NCI-H1092 (cell line): ENCODE data around the gene MACF1.

ENCODE experiments used
- DNase-seq: peaks from one replicate; lab custom pipeline; 2025; lab: John Stamatoyannopoulos, UW

MACF1 gene

GRCh38 chr1:39394059-39394458 is 189.6 kb downstream of the MACF1 start:
- no peak for DNase-seq

GRCh38 chr1:39394598-39394997 is 190.1 kb downstream of the MACF1 start:
- no peak for DNase-seq

DNA sequence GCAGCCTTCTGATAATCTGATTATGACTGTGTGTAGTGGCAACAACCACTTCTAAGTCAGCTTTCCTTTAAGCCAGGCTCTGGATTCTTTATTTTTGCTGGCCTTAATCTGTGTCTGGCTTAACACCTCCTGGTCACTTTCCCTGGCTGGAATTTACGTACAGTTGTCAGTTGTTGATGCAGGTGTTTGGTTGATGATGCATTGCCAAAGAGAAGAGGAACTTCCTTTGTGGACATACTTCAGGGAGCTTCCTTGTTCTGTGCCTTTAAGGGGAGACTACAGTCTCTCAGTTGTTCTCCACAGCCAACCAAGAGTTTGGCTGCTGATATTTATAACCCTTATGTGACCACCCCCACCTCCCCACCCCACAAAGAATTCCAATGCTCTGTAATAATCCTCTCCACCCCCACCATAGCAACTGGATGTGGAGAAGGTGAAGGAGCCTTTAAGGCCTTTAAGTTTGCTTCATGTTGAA is 190.9 kb downstream of the MACF1 start:
- DNase-seq, result no peak

GRCh38 chr1:39396671-39397070 is 192.2 kb downstream of the MACF1 start:
- no peak for DNase-seq

DNA sequence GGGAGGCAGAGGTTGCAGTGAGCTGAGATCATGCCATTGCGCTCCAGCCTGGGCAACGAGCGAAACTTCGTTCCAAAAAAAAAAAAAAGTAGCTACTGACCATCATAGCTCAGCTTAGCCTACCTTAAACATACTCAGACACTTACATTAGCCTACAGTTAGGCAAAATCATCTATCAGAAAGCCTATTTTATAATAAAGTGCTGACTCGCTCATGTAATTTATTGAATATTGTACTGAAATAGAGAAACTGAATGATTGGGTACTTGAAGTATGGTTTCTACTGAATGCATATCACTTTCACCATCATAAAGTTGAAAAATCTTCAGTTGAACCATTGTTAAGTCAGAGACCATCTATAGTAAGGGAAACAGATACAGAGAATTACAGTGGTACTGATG is 193.0 kb downstream of the MACF1 start:
- DNase-seq, result no peak

DNA sequence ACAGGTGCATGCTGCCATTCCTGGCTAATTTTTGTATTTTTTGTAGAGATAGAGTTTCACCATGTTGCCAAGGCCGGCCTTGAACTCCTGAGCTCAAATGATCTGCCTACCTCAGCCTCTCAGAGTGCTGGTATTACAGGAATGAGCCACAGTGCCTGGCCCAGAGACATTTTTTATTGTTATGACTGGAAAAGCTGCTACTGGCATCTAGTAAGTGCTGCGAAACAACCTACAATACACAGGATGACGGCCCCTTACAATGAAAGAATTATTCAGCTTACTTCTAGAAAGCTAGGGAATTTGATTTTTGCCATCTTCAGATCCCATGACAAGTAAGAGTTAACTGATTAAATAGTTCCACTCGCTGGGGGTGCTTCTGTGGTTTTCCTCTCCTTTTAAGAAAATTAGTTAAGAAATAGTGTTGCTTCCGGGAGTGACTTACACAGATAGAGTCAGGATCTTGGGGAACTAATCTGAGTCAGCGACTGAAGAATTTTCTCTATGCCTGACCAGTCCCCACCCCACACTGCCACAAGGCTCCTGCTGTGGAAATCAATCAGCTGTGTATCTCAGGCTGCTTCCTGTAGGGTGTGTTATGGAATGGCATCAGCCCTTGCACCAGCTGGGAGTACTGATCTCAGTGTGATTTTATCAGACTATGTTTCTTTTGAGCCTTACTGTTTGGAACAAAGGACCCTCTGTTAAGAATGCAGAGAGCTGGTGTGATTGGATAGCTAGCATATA is 194.0 kb downstream of the MACF1 start:
- DNase-seq, result no peak

GRCh38 chr1:39401106-39401505 is 196.6 kb downstream of the MACF1 start:
- DNase-seq, result no peak

DNA sequence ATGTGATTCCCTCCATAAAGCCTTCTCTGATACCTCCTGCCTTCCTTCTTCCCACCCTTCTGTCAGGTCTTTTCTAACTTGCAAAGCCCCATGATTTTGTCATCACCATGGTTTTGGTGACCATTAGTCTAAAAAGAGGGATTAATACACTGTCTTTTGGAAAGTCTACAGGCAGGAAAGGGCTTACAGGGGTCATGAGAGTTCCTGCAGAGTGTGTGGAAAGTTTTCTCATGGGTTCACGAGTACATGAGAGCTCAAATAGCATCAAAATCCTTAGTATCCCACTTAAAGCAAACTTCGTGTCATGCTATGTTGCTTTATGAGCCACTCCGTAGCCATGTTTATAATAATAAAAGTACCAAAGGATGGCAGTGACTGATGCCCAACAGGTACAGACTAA is 200.4 kb downstream of the MACF1 start:
- DNase-seq, result no peak

DNA sequence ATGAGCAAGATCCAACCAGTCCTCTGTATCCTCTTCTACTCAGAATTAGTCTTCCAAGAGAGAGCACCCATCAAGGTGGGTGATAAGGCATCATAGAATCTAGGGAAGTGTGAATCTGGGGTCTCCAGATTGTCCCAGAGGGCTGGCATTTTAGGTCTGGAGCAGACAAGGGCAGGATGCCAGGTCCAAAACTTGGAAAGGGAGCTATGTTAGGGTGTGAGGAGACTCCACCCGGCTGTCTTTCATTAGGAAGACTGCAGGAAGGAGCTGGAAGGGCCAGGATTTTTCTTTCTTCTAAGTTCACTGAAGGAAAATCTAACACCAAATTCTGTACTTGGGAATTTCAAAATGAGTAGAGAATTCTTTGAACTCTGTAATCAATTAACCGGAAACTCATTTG is 200.9 kb downstream of the MACF1 start:
- no peak for DNase-seq

GRCh38 chr1:39406533-39407450 is 202.3 kb downstream of the MACF1 start:
- DNase-seq, result no peak

GRCh38 chr1:39407510-39407895 is 203.0 kb downstream of the MACF1 start:
- no peak for DNase-seq

DNA sequence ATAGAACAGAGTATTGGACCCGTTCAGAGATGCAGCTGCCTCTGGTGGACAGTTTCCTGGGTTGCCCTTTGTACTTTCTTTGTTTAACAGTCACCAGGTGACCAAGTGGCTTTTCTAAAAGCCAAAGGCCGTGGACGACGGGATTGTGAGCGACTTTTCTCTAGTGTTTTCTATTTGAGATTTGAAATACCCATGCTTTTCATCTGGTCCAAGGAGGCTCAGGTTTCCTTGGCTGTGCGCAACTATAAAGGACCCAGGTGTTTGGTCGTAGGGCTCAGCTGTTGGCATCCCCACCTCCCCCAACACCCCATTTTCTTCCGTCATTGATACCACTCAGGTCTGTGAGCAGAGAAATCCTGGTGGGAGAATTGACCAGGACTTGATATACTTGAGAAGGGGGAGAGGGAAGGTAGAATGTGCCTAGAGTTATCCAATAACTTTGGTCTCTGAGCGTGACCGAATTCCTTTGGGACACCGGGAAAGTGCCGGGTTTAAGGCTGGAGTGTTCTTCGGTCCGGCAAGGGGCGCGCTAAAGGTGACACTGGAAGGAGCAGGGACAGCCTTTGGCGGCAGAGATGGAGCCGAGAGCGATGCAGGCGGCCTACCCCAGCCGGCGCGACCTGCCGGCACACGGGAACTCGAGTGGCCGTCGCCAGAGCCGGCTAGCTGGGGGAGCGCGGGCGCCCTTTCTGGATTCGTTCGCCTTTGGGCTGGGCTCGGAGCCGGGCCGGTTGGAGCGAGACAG is 203.6 kb downstream of the MACF1 start:
- DNase-seq, result no peak

GRCh38 chr1:39408641-39409054 is 204.2 kb downstream of the MACF1 start:
- peak; percentile 96 for DNase-seq

GRCh38 chr1:39409055-39409816 is 204.7 kb downstream of the MACF1 start:
- no peak for DNase-seq

DNA sequence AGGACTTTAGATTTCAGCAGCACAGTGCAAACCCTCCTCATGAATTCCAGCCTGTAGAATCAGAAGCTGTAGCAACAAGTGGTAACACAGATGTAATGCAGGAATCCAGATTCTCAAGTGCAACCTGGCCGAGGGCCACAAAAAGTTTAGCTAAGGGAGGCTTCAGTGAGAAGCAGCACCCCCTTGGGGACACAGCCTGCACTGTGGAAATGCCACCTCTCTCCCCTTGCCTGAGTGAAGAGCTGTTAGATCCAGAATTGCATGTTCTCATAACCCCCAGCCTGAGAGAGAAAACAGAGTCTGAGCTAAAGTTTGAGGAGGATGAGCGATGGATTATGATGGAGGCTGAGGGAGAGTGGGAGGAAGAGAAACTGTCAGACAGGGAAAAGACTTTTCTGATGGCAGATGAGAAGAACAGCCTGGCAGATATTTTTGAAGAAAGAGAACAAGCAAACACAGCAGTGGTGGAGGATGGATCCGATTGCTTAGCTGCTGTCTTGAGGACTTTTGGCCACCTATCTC is 206.5 kb downstream of the MACF1 start:
- no peak for DNase-seq

- DNase-seq, result no peak
These were observed 207.3 kb downstream of the MACF1 start for GRCh38 chr1:39411526-39412478.

- no peak for DNase-seq
These were observed 208.4 kb downstream of the MACF1 start for GRCh38 chr1:39412892-39413291.

DNA sequence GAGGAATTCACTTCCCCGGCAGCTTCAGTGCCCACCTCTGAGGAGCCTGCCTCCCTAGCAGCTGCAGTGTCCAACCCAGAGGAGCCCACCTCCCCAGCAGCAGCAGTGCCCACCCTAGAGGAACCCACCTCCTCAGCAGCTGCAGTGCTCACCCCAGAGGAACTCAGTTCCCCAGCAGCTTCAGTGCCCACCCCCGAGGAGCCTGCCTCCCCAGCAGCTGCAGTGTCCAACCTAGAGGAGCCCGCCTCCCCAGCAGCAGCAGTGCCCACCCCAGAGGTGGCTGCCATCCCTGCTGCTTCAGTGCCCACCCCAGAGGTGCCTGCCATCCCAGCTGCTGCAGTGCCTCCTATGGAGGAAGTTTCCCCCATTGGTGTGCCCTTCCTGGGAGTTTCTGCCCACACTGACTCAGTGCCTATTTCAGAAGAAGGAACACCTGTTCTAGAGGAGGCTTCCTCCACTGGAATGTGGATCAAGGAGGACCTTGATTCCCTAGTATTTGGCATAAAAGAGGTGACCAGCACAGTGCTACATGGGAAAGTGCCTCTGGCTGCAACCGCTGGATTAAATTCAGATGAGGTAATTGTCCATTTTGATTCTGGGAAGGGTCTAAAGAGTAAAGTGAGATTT is 209.5 kb downstream of the MACF1 start:
- no peak for DNase-seq

GRCh38 chr1:39415553-39415952 is 211.1 kb downstream of the MACF1 start:
- DNase-seq, result no peak

- no peak for DNase-seq
These were observed 212.1 kb downstream of the MACF1 start for GRCh38 chr1:39416609-39417008.
